Stomach (tissue), 4 donors: Measurements from ENCODE around the gene LARP1.

ENCODE experiments used
- CTCF ChIP-seq, 7 experiments: fragments of 450-650 bp in 4 of 7; fragments of 200-600 bp in 3 of 7; sonication (generic) in 3 of 7; IDR thresholded peaks; one replicate each; pipeline ENCODE4 v1.5.1; 2016 to 2019; ENCODE audit warnings: antibody characterized with exemption in 7 of 7, control low read depth in 2 of 7, mild to moderate bottlenecking in 1 of 7
- EP300 ChIP-seq: sonication (generic); formaldehyde crosslinking; IDR thresholded peaks from one replicate; pipeline ENCODE4 v1.6.1; 2017; ENCODE audit warnings: antibody characterized with exemption
- POLR2A ChIP-seq, 4 donors: fragments of 450-650 bp; IDR thresholded peaks; one replicate each; pipeline ENCODE4 v1.6.1; 2016; ENCODE audit warnings: antibody characterized with exemption in 4 of 4, control low read depth in 2 of 4, mild to moderate bottlenecking in 1 of 4, moderate library complexity in 1 of 4
- POLR2AphosphoS5 ChIP-seq, 3 donors: sonication (generic); formaldehyde crosslinking; IDR thresholded peaks; one replicate each; pipeline ENCODE4 v1.6.1; 2016; ENCODE audit warnings: antibody characterized with exemption in 3 of 3

- no peak for TF ChIP-seq EP300
- TF ChIP-seq CTCF (IDR thresholded peaks at IDR 0.05), result no peak
- TF ChIP-seq POLR2A (IDR thresholded peaks at IDR 0.05), result no peak
- no peak for TF ChIP-seq POLR2AphosphoS5 (IDR thresholded peaks at IDR 0.05)
These were observed 23.0 kb upstream of the LARP1 start for GRCh38 chr5:154732212-154732611.
